GM18507 (cell line): ENCODE results near the gene GIGYF1.

ENCODE experiments used
- DNase-seq: peaks from one replicate; pipeline ENCODE4 v3.0.0; 2011; ENCODE audit warnings: low read depth; ENCODE audit not compliant: insufficient read length; ENCODE audit errors: extremely low spot score
- FAIRE-seq: peaks from 2 replicates; lab custom pipeline; 2011; peaks lifted over from hg19 to GRCh38; lab: Jason Lieb, UNC

The GIGYF1 gene

GRCh38 chr7:100686201-100686821 is 7.7 kb downstream of the GIGYF1 start:
- no peak for FAIRE-seq
- DNase-seq, result no peak

- DNase-seq (no peak), FAIRE-seq (no peak)
These were observed 8.4 kb downstream of the GIGYF1 start for GRCh38 chr7:100685631-100686145.

GRCh38 chr7:100685049-100685605 is 8.9 kb downstream of the GIGYF1 start:
- no peak for DNase-seq
- no peak for FAIRE-seq

GRCh38 chr7:100684534-100685042 is 9.5 kb downstream of the GIGYF1 start:
- no peak for FAIRE-seq

GRCh38 chr7:100683659-100684533 is 10.2 kb downstream of the GIGYF1 start:
- FAIRE-seq, result no peak
- no peak for DNase-seq

More at GRCh38 chr7:100684534-100685042, 9.5 kb downstream of the GIGYF1 start:
- no peak for DNase-seq

GRCh38 chr7:100682991-100683658 is 10.9 kb downstream of the GIGYF1 start:
- DNase-seq, result no peak
- FAIRE-seq, result no peak

- FAIRE-seq, result no peak
- no peak for DNase-seq
These were observed 11.8 kb downstream of the GIGYF1 start for GRCh38 chr7:100682228-100682741.

GRCh38 chr7:100681491-100682227 is 12.4 kb downstream of the GIGYF1 start:
- no peak for DNase-seq
- FAIRE-seq, result no peak

GRCh38 chr7:100680576-100681271 is 13.3 kb downstream of the GIGYF1 start:
- FAIRE-seq (no peak), DNase-seq (no peak)

GRCh38 chr7:100679927-100680575 is 14.0 kb downstream of the GIGYF1 start:
- FAIRE-seq, result no peak
- DNase-seq, result no peak

- no peak for FAIRE-seq
- no peak for DNase-seq
These were observed 14.7 kb downstream of the GIGYF1 start for GRCh38 chr7:100679129-100679926.

- no peak for DNase-seq
- no peak for FAIRE-seq
These were observed 15.6 kb downstream of the GIGYF1 start for GRCh38 chr7:100678291-100678984.

GRCh38 chr7:100677308-100678267 is 16.5 kb downstream of the GIGYF1 start:
- no peak for FAIRE-seq
- DNase-seq, result no peak

- FAIRE-seq (no peak), DNase-seq (no peak)
These were observed 17.3 kb downstream of the GIGYF1 start for GRCh38 chr7:100676501-100677306.
